Chondrocyte (in vitro differentiated cells): ENCODE measurements around the gene MCRS1. TPM values are rescaled to one million over a fixed set of nuclear protein-coding genes. Genes with fewer than 3 reads are reported as not detected.
"Not testable (repeated sequence)": the region's sequence is repeated elsewhere in the genome, so short reads cannot be mapped to it uniquely, and the experiment has no call there.

ENCODE experiments used
- DNase-seq: peaks from one replicate; pipeline ENCODE4 v3.0.0; 2021; ENCODE audit warnings: mixed read lengths, low spot score
- H3K27ac Mint-ChIP-seq: one replicate; pipeline ENCODE4 v1.8.0; 2021; ENCODE audit warnings: mild to moderate bottlenecking, moderate library complexity, mixed read lengths; ENCODE audit not compliant: unreplicated experiment
- H3K27me3 Mint-ChIP-seq: 2 replicates; pipeline ENCODE4 v1.8.0; 2021; ENCODE audit warnings: low read depth, mixed read lengths
- H3K36me3 Mint-ChIP-seq: 2 replicates; pipeline ENCODE4 v1.8.0; 2021; ENCODE audit warnings: low read depth, mixed read lengths
- H3K4me1 Mint-ChIP-seq: 2 replicates; pipeline ENCODE4 v1.8.0; 2021; ENCODE audit warnings: low read depth, mild to moderate bottlenecking, mixed read lengths
- H3K4me3 Mint-ChIP-seq: one replicate; pipeline ENCODE4 v1.8.0; 2021; ENCODE audit warnings: mild to moderate bottlenecking, moderate library complexity, mixed read lengths; ENCODE audit not compliant: unreplicated experiment
- H3K9me3 Mint-ChIP-seq: 2 replicates; pipeline ENCODE4 v1.8.0; 2021; ENCODE audit warnings: low read depth, mixed read lengths
- CTCF ChIP-seq: fragments of 200-600 bp; sonication (generic); IDR thresholded peaks from 2 replicates; pipeline ENCODE4 v1.5.0; 2021; ENCODE audit warnings: antibody characterized with exemption, mild to moderate bottlenecking, moderate library complexity
- total RNA-seq: library from RNA; stranded (reverse); gene quantifications from 3 replicates; pipeline ENCODE4 v1.2.1, GENCODE V29; 2021

Gene MCRS1
- total RNA-seq, 1 donor from 2014 or later, result 47.2 TPM

- peaks cover 6% of the 10 kb centered on the region for H3K27me3 Mint-ChIP-seq
- no peak for DNase-seq
- TF ChIP-seq CTCF, result no peak
- no peaks in the 10 kb centered on the region for H3K36me3 Mint-ChIP-seq
- H3K9me3 Mint-ChIP-seq, result no peaks in the 10 kb centered on the region
- no peak overlapping the region for H3K27ac Mint-ChIP-seq
- H3K4me1 Mint-ChIP-seq, result peaks cover 11% of the 10 kb centered on the region
- H3K4me3 Mint-ChIP-seq, result no peak overlapping the region
Observed at GRCh38 chr12:49535921-49536525, 31.9 kb downstream of the MCRS1 start.

- H3K9me3 Mint-ChIP-seq, result no peaks in the 10 kb centered on the region
- TF ChIP-seq CTCF, result no peak
- H3K4me3 Mint-ChIP-seq, result no peak overlapping the region
- peaks cover 11% of the 10 kb centered on the region for H3K4me1 Mint-ChIP-seq
- H3K27me3 Mint-ChIP-seq, result peaks cover 3% of the 10 kb centered on the region
- H3K27ac Mint-ChIP-seq, result no peak overlapping the region
- no peaks in the 10 kb centered on the region for H3K36me3 Mint-ChIP-seq
- DNase-seq, result no peak
Observed at GRCh38 chr12:49534731-49535278, 33.1 kb downstream of the MCRS1 start.

- not testable (repeated sequence) for H3K9me3 Mint-ChIP-seq, H3K36me3 Mint-ChIP-seq, DNase-seq, H3K27me3 Mint-ChIP-seq, H3K27ac Mint-ChIP-seq, H3K4me3 Mint-ChIP-seq
- peaks cover 11% of the 10 kb centered on the region for H3K4me1 Mint-ChIP-seq
Observed at GRCh38 chr12:49534122-49534521, 33.8 kb downstream of the MCRS1 start.

- no peak for TF ChIP-seq CTCF
- H3K36me3 Mint-ChIP-seq, result peaks cover 4% of the 10 kb centered on the region
Observed at GRCh38 chr12:49533331-49533730, 34.6 kb downstream of the MCRS1 start.

GRCh38 chr12:49531745-49532144 lies 36.2 kb downstream of the MCRS1 start:
- Mint-ChIP-seq H3K9me3 (no peaks in the 10 kb centered on the region), H3K36me3 (peaks cover 12% of the 10 kb centered on the region), H3K27ac (no peak overlapping the region), H3K4me1 (peaks cover 2% of the 10 kb centered on the region), H3K27me3 (no peaks in the 10 kb centered on the region), H3K4me3 (no peak overlapping the region)
- DNase-seq, result no peak
- no peak for TF ChIP-seq CTCF

More at GRCh38 chr12:49533331-49533730, 34.6 kb downstream of the MCRS1 start:
- no peak overlapping the region for H3K4me3 Mint-ChIP-seq
- H3K27me3 Mint-ChIP-seq, result no peaks in the 10 kb centered on the region
- no peak overlapping the region for H3K27ac Mint-ChIP-seq
- DNase-seq, result no peak
- peaks cover 11% of the 10 kb centered on the region for H3K4me1 Mint-ChIP-seq
- no peaks in the 10 kb centered on the region for H3K9me3 Mint-ChIP-seq

GRCh38 chr12:49529414-49529813 lies 38.5 kb downstream of the MCRS1 start:
- no peak for DNase-seq
- H3K27ac Mint-ChIP-seq, result no peak overlapping the region
- no peak overlapping the region for H3K4me3 Mint-ChIP-seq
- TF ChIP-seq CTCF, result no peak
- H3K27me3 Mint-ChIP-seq, result no peaks in the 10 kb centered on the region
- H3K9me3 Mint-ChIP-seq, result no peaks in the 10 kb centered on the region
- no peaks in the 10 kb centered on the region for H3K4me1 Mint-ChIP-seq
- peaks cover 28% of the 10 kb centered on the region for H3K36me3 Mint-ChIP-seq
